SK-MEL-5 (cell line): ENCODE data around the gene BABAM1. TPM values are rescaled to one million over a fixed set of nuclear protein-coding genes. Genes with fewer than 3 reads are reported as not detected.

Experiments
- DNase-seq: peaks from one replicate; pipeline ENCODE4 v3.0.0-alpha.2; 2016; ENCODE audit warnings: low read depth, low spot score
- in situ Hi-C: cut with HindIII; loops from 2 replicates; pipeline ENCODE4 v1.10.0; 2016; ENCODE audit warnings: low sequenced_read_pairs, high pct_unique_total_duplicates, low pct_unique_long_range_greater_than_20kb
- polyA plus RNA-seq, 2 experiments: library from polyadenylated mRNA; depleted of rRNA; stranded (reverse); fragments of >200 nt; gene quantifications; 2 replicates each; pipeline ENCODE4 v1.2.3, GENCODE V29; 2015
- total RNA-seq: library from RNA; depleted of rRNA; stranded (reverse); fragments of >200 nt; shearing (Covaris generic); gene quantifications from 2 replicates; pipeline ENCODE4 v1.2.3, GENCODE V29; 2014; rRNA removed

Gene BABAM1
- total RNA-seq, result 61.0 and 66.6 TPM in 2 replicates
- 55.3 and 59.7 TPM in 2 replicates for polyA plus RNA-seq (2015; cell fraction: cytosol; rRNA removed)
- polyA plus RNA-seq (2015; cell fraction: nucleus; rRNA removed), result 61.2 and 119 TPM in 2 replicates

- in situ Hi-C loops, result no loop called here
- DNase-seq, result peak; percentile 97
These were observed at the start of gene BABAM1 for GRCh38 chr19:17266975-17267788. TSS of gene BABAM1 (plus strand) at chr19:17267443. CDS start at chr19:17268807, 1,364 bp downstream.

DNA sequence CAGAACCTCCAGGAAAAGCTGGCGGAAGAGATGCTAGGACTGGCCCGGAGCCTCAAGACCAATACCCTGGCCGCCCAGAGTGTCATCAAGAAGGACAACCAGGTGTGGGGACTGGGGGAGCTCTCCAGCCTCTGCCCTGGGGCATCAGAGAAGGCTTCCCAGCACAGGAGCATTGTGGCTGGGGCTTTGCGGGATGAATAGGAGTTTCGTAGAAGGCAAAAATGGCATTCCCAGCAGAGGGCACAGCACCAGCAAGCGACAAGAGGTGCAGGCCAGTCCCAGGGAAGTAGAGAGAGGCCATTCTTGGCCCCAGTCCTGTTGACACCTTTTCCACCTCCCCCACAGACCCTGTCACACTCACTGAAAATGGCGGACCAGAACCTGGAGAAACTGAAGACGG lies 48.0 kb upstream of the BABAM1 start:
- no peak for DNase-seq
- in situ Hi-C loops, result no loop called here

DNA sequence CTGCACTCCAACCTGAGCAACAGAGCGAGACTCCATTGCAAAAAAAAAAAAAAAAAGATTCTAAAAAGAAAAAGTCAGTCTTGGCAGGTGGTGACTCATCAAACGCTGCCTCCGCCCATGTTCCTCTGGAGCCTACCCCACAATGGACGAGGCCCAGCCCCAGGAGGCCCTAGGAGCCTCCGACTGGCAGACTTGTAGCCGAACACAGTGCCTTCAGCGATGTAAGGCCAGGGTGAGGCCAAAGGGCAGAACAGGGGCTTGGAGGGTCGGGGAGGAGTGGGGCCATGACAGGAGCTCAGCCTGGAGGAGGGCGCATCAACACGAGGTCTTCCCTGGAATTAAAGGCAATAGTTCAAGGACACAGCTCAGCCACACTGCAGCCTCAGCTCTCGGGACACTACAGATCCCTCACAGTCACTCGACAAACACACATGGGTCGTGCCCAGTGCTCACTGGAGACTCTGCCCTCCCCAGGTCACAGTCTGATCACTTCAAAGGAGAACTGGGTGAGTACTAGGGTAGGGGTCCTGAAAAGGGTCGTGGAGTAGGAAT lies 47.0 kb upstream of the BABAM1 start:
- in situ Hi-C loops, result no loop called here
- no peak for DNase-seq

DNA sequence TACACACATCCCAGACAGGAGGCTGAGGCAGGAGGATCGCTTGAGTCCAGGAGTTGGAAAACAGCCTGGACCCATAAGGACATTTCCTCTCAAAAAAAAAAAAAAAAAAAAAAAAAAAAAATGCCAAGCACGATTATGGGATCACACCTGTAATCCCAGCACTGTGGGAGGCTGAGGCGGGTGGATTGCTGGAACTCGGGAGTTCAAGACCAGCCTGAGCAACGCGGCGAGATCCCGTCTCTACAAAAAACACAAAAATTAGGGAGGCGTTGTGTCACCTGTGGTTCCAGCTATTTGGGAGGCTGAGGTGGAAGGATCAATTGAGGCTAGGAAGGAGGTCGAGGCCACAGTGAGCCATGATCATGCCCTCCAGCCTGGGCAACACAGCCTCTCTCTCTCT lies 42.2 kb upstream of the BABAM1 start:
- no peak for DNase-seq
- in situ Hi-C loops, result no loop called here

DNA sequence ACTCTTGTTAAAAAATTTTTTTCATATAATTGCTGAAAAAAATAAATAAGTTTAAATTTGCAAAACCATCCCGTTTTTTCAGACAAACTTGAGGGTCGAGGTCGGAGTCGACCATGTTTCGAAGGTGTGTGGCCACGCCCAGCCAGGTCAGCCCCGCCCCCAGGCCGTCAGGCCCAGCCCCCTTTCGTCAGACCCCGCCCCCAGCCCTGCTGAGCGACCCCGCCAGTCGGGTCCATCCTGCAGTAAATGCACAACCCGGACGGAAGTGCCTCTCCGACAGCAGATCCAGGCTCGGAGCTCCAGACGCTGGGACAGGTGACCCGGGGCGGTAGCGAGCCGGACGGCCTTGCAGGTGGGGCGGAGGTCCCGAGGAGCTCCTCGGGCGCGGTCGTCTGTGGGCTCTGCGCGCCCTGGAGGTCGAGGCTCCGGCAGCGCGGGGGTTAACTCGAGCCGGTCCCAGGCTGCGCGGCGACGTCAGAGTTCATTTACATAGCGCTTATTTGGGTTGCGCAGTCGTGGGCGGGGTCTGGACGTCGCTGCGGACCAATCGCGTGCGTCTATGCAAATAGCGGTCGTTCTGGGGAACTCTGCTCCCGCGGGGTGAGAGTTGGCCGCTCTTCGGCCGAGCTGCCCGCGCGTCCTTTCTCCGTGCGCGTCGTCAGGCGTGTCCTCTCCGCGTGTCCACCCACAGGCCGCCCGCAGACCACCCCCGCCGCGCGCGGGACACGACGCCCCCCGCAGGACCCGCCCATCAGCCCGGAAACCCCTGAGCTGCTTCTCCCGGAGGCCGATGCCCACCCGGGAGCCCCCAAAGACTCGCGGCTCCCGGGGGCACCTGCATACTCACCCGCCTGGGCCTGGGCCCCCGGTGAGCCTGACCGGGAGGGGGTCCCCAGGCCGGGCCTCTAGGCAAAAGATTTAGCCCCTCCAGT lies 41.0 kb upstream of the BABAM1 start, which contains the start of gene OCEL1:
Gene OCEL1 (plus strand): TSS at position 225 of the 932 bp plus-strand sequence. CDS start 22 bp downstream, at position 247.
- in situ Hi-C loops, result no loop called here
- DNase-seq, result peak; percentile 96

DNA sequence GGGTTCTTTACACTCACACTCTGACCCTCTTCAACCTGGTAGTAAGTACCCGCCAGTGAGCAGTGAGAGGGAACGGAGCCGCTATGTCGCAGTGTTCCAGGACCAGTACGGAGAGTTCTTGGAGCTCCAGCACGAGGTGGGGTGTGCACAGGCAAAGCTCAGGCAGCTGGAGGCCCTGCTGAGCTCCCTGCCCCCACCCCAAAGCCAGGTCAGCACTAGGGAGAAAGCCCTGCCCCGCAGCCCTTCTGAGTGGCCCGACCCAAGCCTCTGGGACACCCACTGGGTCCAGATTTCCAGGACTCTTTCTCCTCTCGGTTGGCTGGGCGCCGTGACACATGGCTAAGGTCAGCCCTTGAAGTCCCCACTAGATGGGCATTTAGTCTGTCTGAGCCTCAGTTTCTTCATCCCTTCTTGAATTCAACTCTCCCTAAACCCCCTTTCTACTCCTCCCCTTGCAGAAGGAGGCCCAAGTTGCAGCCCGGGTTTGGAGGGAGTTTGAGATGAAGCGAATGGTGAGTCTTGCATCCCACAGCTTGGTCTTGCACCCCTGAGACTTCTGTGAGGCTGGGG lies 39.4 kb upstream of the BABAM1 start:
- no peak for DNase-seq
- in situ Hi-C loops, result no loop called here

DNA sequence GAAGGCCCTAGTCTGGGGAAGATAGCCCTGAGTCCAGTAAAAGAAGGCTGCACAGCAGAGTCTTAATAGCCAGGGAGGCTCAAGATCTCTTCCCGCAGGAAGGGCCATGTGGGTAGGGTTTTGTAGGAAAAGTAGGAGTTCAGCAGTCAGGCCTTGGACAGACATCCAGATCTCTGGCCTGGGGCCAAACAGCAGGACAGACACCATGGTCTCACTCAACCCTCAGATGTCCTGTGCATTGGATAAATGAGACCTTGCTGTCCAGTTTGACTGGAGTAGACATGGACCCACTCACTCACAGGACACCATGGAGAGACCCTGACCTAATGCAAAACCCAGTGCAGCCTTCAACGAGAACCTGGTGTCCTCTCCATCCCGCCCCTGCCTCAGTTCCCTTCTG lies 37.4 kb upstream of the BABAM1 start:
- in situ Hi-C loops, result no loop called here
- no peak for DNase-seq

DNA sequence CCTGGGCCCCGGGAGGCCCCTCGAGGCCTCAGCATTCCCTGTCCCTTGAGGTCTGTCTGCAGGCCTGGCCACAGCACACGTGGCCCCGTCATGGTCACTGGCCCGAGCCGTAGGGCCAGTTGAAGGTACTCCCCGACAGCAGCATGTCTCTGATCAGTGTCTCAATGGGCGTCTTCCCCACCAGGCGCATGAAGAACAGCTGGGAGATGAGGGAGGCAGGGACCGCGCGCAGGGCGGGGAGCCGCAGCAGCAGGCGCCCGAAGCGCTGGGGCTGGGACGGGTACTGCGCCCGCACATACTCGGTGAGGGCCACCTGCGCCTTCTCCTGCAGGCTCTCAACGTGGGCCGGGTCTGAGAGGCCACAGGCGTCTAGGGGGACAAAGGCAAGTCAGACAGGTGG lies 35.0 kb upstream of the BABAM1 start:
- DNase-seq, result no peak
- in situ Hi-C loops, result no loop called here

DNA sequence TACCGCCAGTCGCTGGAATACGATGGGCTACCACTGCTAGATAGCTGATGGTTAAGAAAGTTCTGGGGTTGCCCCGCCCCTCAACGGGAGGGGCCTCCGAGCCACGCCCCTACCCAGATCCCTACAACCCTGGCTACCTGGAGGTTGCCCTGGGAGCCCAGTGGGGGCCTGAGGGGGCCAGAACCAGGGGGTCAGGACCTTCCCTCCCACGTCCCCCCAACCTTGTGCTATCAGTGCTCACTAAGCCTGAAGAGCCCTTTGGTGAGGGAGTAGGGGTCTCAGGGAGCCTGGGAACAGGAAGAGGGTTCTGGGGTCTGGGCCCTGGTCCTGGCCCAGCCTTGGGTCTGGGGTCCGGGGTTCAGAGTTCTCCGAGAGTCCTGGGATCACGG lies 32.3 kb upstream of the BABAM1 start:
- in situ Hi-C loops, result no loop called here
- peak; percentile 65 for DNase-seq

DNA sequence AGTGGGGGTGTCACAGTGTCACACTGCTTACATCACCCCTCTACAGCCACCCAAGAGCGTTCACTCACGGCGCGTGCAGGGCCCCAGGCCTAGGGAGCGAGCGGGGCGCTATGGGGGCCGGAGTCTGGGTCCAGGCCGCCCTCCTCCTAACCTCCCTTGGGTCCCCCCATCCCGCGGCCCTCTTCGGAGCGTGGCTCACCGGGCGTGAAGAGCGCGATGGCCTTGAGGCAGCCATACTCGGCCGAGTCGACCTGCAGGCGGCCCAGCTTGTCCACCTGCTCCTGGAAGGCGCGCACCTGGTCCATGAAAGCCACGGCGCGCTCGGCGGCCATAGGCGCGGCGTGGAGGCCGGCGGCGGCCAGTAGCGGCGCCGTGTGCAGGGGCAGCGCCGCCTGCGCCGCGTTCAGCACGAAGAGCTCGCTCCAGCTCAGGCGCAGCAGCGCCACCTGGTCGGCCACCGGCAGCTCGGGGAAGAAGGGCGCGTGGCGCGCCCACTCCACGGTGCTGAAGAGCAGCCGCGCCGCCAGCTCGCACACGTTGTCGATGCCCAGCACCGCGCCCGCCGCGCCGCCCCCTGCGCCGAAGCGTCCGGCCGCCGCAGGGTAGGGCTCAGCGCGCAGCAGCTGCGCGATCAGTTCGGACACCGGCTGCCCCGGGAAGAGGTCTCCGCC lies 31.8 kb upstream of the BABAM1 start:
- DNase-seq, result peak; percentile 52
- in situ Hi-C loops, result no loop called here

DNA sequence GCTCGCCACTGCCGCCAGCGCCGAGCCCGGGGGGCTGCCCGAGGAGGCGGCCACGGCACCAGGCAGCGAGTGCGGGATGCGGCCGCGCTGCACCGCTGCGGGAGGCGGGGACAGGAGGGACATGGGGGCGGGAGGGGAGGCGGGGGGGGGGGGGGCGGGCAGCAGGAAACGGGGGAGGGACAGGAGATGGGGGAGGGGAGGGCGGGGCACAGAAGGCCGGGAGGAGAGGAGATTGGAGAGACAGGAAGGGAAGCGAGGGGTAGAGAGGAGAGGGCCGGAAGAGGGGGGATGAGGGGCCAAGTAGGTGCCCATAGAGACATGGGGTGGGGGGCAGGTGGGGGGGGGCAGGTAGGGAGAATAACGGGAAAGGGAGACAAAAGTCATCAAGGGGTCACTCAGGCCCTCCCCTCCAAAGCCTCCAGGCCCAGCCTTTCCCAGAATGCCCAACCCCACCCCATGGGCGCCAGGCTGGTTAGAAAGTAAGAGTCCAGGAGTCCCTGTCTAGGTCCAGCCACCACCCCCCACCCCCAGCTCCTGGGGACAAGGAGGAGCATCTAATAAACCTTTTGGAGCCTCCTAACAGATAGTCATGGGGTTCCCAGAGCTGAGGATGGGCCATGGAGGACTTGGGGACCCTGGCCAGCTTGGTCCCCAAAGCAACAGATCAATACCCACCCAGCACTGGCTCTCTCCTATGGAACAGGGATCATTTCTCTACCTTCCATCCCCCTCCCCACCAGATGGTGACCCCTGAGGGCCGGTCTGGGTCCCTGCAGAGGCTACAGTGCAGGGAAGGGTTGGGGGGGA lies 31.1 kb upstream of the BABAM1 start:
- in situ Hi-C loops, result no loop called here

DNA sequence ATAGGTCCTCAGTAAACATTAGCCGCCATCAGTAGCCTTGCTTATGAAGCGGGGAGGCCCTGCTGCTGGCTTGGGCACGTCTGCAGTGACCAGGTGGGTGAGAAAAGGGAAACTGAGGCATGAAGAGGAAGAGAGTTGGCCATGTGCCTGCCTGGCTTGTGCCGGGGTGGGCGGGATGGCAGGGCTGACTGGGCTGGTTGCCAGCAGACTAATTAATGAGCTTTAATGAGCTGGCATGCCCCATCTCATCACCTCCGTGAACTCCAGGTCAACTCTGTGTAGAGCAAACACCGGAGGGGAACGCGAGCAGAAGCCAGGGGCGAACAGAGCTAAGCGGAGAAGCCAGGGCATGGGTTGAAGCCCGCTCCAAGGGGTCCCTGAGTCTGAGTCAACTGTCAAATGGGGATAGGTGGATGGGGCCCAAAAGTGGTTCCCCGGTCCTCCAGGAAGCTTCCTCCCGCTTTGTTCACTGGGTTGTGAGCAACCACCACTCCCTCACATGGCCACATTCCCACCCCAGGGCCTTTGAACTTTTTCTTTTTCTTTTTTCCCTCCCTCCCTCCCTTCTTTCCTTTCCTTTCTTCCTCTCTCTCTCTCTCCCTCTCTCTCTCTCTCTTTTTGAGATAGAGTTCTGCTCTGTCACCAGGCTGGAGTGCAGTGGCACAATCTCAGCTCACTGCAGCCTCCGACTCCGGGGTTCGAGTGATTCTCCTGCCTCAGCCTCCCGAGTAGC lies 30.3 kb upstream of the BABAM1 start:
- in situ Hi-C loops, result no loop called here
- no peak for DNase-seq

More for the DNA sequence above, 31.1 kb upstream of the BABAM1 start:
- DNase-seq, result peak; percentile 54

GRCh38 chr19:17237747-17238706 lies 29.2 kb upstream of the BABAM1 start:
- in situ Hi-C loops, result no loop called here
- no peak for DNase-seq

DNA sequence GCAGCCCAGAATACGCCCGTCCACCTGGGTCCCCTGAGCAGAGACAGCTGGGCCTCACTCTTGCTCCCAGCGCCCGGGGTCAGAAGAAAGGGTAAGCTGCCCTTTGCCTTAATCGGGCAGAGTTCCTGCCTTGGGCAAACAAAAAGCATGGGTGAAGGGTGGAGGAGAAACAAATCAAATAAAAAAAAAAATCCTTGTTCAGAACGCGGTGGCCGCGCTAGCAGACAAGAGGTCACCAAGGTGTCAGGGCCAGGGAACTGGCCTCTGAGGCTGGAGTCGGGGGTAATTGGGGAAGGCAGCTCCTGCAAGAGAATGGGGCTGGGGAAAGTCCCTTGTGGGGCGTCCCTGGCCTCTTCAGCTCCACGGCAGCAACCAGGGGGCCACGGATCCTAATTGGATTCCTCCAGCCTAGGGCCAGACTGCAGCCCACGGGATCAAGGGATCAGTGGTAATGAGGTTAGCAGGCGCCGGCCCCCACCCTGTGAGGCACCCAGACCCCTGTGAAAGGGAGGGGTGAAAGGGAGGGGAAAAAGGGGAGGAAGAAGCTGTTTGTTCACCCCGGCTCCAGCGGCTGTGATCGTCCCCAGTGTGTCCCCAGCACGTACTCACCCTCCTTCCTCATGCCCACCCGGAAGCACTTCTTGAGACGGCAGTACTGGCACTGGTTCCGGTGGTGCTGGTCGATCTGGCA lies 27.0 kb upstream of the BABAM1 start:
- in situ Hi-C loops, result no loop called here
- DNase-seq, result no peak
